LNCaP clone FGC (cell line): ENCODE results near the gene PIAS3.

Experiments
- DNase-seq: peaks from one replicate; pipeline ENCODE4 v3.0.0-alpha.2; 2011; ENCODE audit warnings: low read depth
- H3K4me3 ChIP-seq: 2 replicates; pipeline ENCODE4 v1.5.1; 2011; ENCODE audit warnings: mild to moderate bottlenecking, low read depth, low read length, control low read depth
- CTCF ChIP-seq: IDR thresholded peaks from 2 replicates; pipeline ENCODE4 v1.5.1; 2012; ENCODE audit warnings: mild to moderate bottlenecking; ENCODE audit not compliant: control insufficient read depth, insufficient read depth; ENCODE audit errors: extremely low read depth

Gene PIAS3

GRCh38 chr1:145858901-145859490, at the start of gene PIAS3:
TSS of gene PIAS3 (minus strand) at chr1:145859081. CDS start at chr1:145858990, 91 bp downstream.
- no peak for TF ChIP-seq CTCF
- peak; percentile 81 for DNase-seq
- H3K4me3 ChIP-seq: peak within 1 kb of the TSS; percentile 92

GRCh38 chr1:145908653-145909052, 49.8 kb upstream of the PIAS3 start:
- no peak for DNase-seq
- no peak overlapping the region for H3K4me3 ChIP-seq
- TF ChIP-seq CTCF: no peak

- TF ChIP-seq CTCF: no peak
- H3K4me3 ChIP-seq: no peak overlapping the region
- no peak for DNase-seq
These were observed 48.3 kb upstream of the PIAS3 start for GRCh38 chr1:145906954-145907753.

GRCh38 chr1:145901312-145902021, 42.6 kb upstream of the PIAS3 start:
- H3K4me3 ChIP-seq: no peak overlapping the region
- TF ChIP-seq CTCF: no peak
- no peak for DNase-seq

GRCh38 chr1:145898756-145899155, 39.9 kb upstream of the PIAS3 start:
- no peak overlapping the region for H3K4me3 ChIP-seq
- TF ChIP-seq CTCF: no peak
- no peak for DNase-seq

GRCh38 chr1:145897969-145898368, 39.1 kb upstream of the PIAS3 start:
- TF ChIP-seq CTCF: no peak
- DNase-seq: no peak
- H3K4me3 ChIP-seq: no peak overlapping the region

GRCh38 chr1:145895471-145895870, 36.6 kb upstream of the PIAS3 start:
- DNase-seq: no peak

More at GRCh38 chr1:145895471-145895870, 36.6 kb upstream of the PIAS3 start:
- no peak overlapping the region for H3K4me3 ChIP-seq
- no peak for TF ChIP-seq CTCF
